ENCODE results near the gene RPS6KA1. TPM values are rescaled to one million over a fixed set of nuclear protein-coding genes. Genes with fewer than 3 reads are reported as not detected.

The RPS6KA1 gene
- total RNA-seq, 2 donors from 2014 or later = 41.3 TPM

DNA sequence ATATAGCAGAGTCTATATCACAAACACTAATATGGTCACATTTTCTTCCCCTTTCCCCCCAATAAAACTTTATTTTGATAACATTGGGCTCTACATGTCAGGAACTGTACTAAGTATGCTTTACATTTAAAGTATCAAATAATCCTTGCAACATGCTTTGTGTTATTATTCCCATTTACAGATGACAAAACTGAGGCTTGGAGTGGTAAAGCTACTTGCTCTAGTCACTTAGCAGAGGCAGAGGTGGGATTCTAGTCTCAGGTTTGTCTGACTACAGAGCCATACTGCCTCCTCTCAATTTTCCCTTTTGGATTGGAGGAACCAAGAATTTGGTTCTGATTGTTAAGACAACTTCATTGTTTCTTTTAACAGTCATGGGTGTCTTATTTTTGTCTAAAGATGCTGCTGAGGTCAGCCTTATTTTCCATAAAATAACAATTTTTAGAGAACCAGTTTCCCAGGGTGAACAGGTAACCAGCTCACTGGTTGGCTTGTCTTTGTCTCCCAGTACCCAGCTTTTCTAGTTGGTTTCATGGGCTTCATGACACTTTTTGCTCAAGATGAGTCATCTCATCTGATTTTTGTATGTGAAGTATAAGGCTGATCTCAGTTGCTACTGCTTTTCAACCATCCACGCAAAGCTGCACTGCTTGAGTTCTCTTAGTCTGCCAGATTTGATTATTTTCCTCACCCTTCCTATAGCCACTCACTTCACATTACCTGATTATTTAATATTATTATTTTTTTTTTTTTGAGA is 85.3 kb downstream of the RPS6KA1 start:
- Histone ChIP-seq H3K27ac (ENCODE audit: low read depth, low read length) (no peak overlapping the region), H3K9ac (ENCODE audit: extremely low read depth, low read length, poor library complexity, severe bottlenecking) (no peak overlapping the region), H3K4me1 (ENCODE audit: control insufficient read depth, insufficient read depth, low read length) (peaks cover 16% of the 10 kb centered on the region), H3K27me3 (ENCODE audit: control insufficient read depth, insufficient read depth, low read length, poor library complexity, severe bottlenecking) (peaks cover 9% of the 10 kb centered on the region), H3K4me3 (ENCODE audit: low read length) (no peak overlapping the region), H3K9me3 (ENCODE audit: control insufficient read depth, low read length) (no peaks in the 10 kb centered on the region), H3K36me3 (ENCODE audit: control insufficient read depth, insufficient read depth, low read length) (no peaks in the 10 kb centered on the region)
- TF ChIP-seq, protein P1, sequence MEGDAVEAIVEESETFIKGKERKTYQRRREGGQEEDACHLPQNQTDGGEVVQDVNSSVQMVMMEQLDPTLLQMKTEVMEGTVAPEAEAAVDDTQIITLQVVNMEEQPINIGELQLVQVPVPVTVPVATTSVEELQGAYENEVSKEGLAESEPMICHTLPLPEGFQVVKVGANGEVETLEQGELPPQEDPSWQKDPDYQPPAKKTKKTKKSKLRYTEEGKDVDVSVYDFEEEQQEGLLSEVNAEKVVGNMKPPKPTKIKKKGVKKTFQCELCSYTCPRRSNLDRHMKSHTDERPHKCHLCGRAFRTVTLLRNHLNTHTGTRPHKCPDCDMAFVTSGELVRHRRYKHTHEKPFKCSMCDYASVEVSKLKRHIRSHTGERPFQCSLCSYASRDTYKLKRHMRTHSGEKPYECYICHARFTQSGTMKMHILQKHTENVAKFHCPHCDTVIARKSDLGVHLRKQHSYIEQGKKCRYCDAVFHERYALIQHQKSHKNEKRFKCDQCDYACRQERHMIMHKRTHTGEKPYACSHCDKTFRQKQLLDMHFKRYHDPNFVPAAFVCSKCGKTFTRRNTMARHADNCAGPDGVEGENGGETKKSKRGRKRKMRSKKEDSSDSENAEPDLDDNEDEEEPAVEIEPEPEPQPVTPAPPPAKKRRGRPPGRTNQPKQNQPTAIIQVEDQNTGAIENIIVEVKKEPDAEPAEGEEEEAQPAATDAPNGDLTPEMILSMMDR (conservative IDR thresholded peaks at IDR 0.05) = no peak
- Mint-ChIP-seq H3K4me3 (no peak overlapping the region), H3K27ac (no peak overlapping the region), H3K36me3 (ENCODE audit: low read depth) (no peaks in the 10 kb centered on the region), H3K27me3 (ENCODE audit: insufficient read depth) (peaks cover 16% of the 10 kb centered on the region), H3K4me1 (peaks cover 49% of the 10 kb centered on the region), H3K9me3 (no peaks in the 10 kb centered on the region)
- 100% methylated on average over 1 of the region's 1 CpG; no CpG with 5 or more reads in 1 of the 2 experiments for WGBS, 2 experiments (ENCODE audit: insufficient coverage in 1 of 2, insufficient read length in 1 of 2)
- DNase-seq = no peak

DNA sequence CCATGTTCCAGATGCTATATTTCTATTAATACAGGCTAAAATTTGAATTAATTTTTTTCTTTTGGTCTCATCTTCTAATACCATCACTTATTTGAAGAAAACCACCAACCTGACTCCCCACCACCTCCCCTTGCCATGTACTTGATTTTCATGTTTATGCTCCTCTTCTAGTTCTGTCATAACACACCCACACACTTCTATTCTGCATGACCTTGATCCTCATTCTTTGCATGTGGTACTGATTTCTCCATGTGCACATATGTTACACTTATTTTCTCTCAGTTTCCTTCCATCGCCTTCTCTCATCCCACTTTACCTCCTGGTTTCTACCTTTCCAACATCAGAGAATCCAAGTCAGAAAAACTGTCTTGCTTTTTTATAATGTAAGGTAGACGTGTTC is 87.3 kb downstream of the RPS6KA1 start:
- no peaks in the 10 kb centered on the region for H3K36me3 ChIP-seq (ENCODE audit: control insufficient read depth, insufficient read depth, low read length)
- Mint-ChIP-seq H3K4me3 (no peak overlapping the region), H3K9me3 (no peaks in the 10 kb centered on the region), H3K36me3 (ENCODE audit: low read depth) (no peaks in the 10 kb centered on the region), H3K4me1 (peaks cover 35% of the 10 kb centered on the region), H3K27ac (no peak overlapping the region), H3K27me3 (ENCODE audit: insufficient read depth) (peaks cover 13% of the 10 kb centered on the region)
- H3K27ac ChIP-seq (ENCODE audit: low read depth, low read length) = no peak overlapping the region
- no peak overlapping the region for H3K4me3 ChIP-seq (ENCODE audit: low read length)
- no peak for DNase-seq
- TF ChIP-seq, protein P1 (conservative IDR thresholded peaks at IDR 0.05) = no peak
- H3K9me3 ChIP-seq (ENCODE audit: control insufficient read depth, low read length) = no peaks in the 10 kb centered on the region
- H3K9ac ChIP-seq (ENCODE audit: extremely low read depth, low read length, poor library complexity, severe bottlenecking) = no peak overlapping the region
- H3K4me1 ChIP-seq (ENCODE audit: control insufficient read depth, insufficient read depth, low read length) = peaks cover 5% of the 10 kb centered on the region
- H3K27me3 ChIP-seq (ENCODE audit: control insufficient read depth, insufficient read depth, low read length, poor library complexity, severe bottlenecking) = peaks cover 6% of the 10 kb centered on the region
- WGBS, 2 experiments (ENCODE audit: insufficient coverage in 1 of 2, insufficient read length in 1 of 2) = 85% methylated on average over 2 of the region's 2 CpGs; no CpG with 5 or more reads in 1 of the 2 experiments

GRCh38 chr1:26618561-26618960 is 89.0 kb downstream of the RPS6KA1 start:
- 51 to 55% methylated on average over 3 of the region's 3 CpGs for WGBS, 2 experiments (ENCODE audit: insufficient coverage in 1 of 2, insufficient read length in 1 of 2)
- no peaks in the 10 kb centered on the region for H3K27me3 ChIP-seq (ENCODE audit: control insufficient read depth, insufficient read depth, low read length, poor library complexity, severe bottlenecking)
- Mint-ChIP-seq H3K36me3 (ENCODE audit: low read depth) (no peaks in the 10 kb centered on the region), H3K27me3 (ENCODE audit: insufficient read depth) (peaks cover 7% of the 10 kb centered on the region), H3K9me3 (no peaks in the 10 kb centered on the region), H3K4me1 (peaks cover 31% of the 10 kb centered on the region), H3K27ac (no peak overlapping the region), H3K4me3 (no peak overlapping the region)
- H3K9ac ChIP-seq (ENCODE audit: extremely low read depth, low read length, poor library complexity, severe bottlenecking) = no peak overlapping the region
- TF ChIP-seq, protein P1 (conservative IDR thresholded peaks at IDR 0.05) = no peak
- H3K4me3 ChIP-seq (ENCODE audit: low read length) = no peak overlapping the region
- H3K4me1 ChIP-seq (ENCODE audit: control insufficient read depth, insufficient read depth, low read length) = peaks cover 5% of the 10 kb centered on the region
- no peaks in the 10 kb centered on the region for H3K9me3 ChIP-seq (ENCODE audit: control insufficient read depth, low read length)
- no peaks in the 10 kb centered on the region for H3K36me3 ChIP-seq (ENCODE audit: control insufficient read depth, insufficient read depth, low read length)
- DNase-seq = no peak
- H3K27ac ChIP-seq (ENCODE audit: low read depth, low read length) = peak overlapping the region; percentile 52

Small RNAs within 50 kb of the gene (microRNA-seq; reads per million reads assigned to microRNA genes)
- gene MIR1976 (ENCODE audit: borderline microRNAs expressed) = 0.59 reads per million

Other genes starting within 250 kb of the RPS6KA1 start
- gene SH3BGRL3, start 249.7 kb upstream of the RPS6KA1 start, total RNA-seq = 100 to 1,000 TPM; 119 to 132 TPM
- gene UBXN11, start 223.1 kb upstream of the RPS6KA1 start, total RNA-seq = 10 to 100 TPM; 24.3 to 30.3 TPM
- 1 to 10 TPM; 3.7 to 4.4 TPM for gene CD52, start 211.8 kb upstream of the RPS6KA1 start, total RNA-seq
- 10 to 100 TPM in 1 of 2 donors, 1 to 10 TPM in 1; 9.0 to 15.1 TPM for gene CRYBG2, start 175.6 kb upstream of the RPS6KA1 start, total RNA-seq
- gene ZNF683, start 157.0 kb upstream of the RPS6KA1 start, total RNA-seq = not detected
- gene LIN28A, start 118.9 kb upstream of the RPS6KA1 start, total RNA-seq = 1,000 to 10,000 TPM in 1 of 2 donors, 100 to 1,000 TPM in 1; 867 to 1,041 TPM
- 10 to 100 TPM; 51.1 to 55.1 TPM for gene DHDDS, start 97.4 kb upstream of the RPS6KA1 start, total RNA-seq
- 100 to 1,000 TPM; 671 to 773 TPM for gene HMGN2, start 57.3 kb upstream of the RPS6KA1 start, total RNA-seq
- gene ARID1A, start 166.3 kb downstream of the RPS6KA1 start, total RNA-seq = 100 to 1,000 TPM; 118 to 128 TPM

Data from endodermal cell (in vitro differentiated cells).